Urothelium cell line (cell line): ENCODE results near the gene MKLN1.

Experiments
- DNase-seq: peaks from one replicate; pipeline ENCODE4 v3.0.0; 2011; ENCODE audit warnings: low spot score, mixed read lengths
- FAIRE-seq: peaks from 2 replicates; lab custom pipeline; 2011; peaks lifted over from hg19 to GRCh38; lab: Jason Lieb, UNC

MKLN1 gene

GRCh38 chr7:131538813-131539179, 211.1 kb downstream of the MKLN1 start:
- DNase-seq (peak; percentile 38), FAIRE-seq (no peak)

DNA sequence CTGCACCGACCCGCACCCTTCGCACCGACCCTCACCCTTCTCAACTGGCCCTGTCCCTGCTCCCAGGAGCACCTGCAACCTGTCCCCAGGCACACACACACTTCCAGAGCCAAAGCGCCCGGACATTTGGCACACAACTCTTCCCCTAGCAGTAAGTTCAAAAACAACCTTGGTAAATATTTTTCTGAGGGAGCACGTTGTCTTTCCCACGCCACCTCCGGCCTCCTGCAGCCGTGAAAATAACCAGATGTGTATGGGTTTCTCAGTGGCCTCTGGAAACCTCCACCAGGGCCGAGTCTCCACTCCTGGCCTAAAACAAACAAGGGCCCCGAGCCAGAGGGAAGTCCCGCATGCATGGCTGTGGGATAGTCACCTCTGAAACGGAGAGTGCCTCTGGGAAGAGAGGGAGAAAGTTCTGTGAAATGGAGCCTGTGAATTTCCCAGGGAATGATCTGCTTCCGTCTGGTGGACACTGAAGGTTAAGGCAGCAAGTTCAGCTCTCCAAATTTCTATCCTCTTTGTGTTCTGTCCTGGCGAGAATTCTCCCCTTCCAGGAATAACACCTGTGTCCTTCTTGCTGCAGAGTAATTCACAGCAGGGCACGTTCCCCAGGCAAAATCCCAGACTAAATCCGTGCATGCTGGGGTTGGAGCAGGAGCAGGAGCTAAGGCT, 213.0 kb downstream of the MKLN1 start:
- DNase-seq: no peak

DNA sequence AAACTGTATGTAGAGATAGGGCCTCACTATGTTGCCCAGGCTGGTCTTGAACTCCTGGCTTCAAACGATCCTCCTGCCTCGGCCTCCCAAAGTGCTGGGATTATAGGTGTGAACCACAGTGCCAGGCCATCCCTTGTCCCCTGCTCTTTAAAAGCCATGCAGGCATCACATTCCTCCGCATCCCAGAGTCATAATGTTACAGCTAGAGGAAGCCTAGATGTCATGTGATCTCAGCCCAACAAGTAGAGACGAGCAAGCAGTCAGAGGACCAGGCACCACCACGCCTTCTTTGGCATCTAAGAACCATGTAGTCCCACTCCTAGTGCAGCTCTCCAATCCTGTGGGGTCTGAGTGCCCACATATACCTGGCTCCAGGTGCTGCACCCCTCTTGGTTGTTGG, 215.6 kb downstream of the MKLN1 start:
- FAIRE-seq (no peak), DNase-seq (no peak)

More for the DNA sequence above, 213.0 kb downstream of the MKLN1 start:
- FAIRE-seq: no peak

DNA sequence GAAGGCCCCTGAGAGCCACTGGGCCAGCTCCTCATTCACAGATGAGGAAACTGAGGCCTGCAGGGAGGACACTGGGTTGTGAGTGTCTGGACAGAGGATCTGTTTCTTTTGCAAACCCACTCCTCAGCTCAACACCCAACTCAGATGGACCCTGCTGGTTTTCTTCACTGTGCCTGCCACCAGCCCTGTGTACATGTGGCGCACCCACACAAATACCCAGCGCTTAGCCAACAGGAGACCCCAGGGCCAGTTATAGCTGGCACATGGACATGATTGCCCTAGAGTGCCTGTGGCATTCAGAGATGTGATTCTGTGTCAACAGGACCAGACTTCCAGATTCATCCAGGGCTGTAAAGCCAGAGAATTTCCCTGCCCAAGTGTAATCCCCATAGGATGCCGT, 216.3 kb downstream of the MKLN1 start:
- no peak for FAIRE-seq
- no peak for DNase-seq

- DNase-seq (no peak), FAIRE-seq (no peak)
These were observed 217.0 kb downstream of the MKLN1 start for GRCh38 chr7:131544449-131545301.

DNA sequence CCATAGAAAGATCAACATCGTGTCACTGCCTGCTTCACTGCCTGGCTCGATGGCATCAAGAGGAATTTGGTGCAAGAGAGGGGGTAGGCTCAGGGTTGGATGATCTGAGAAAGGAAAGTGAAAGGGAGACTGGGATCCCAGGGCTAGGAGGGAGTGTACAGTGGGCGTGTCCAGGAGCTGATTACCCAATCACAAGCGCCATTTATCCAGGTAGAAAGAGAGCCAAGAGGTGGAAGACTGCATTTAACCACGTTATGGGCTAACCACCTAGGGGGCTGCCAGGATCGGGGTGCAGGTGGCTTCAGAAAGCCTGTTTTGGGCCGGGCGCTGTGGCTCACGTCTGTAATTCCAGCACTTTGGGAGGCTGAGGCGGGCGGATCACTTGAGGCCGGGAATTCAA, 218.4 kb downstream of the MKLN1 start:
- no peak for FAIRE-seq

More for the DNA sequence above, 218.4 kb downstream of the MKLN1 start:
- DNase-seq: no peak
